Activated gamma-delta T cell treated with Interleukin-2 at 50 U/mL for 16 hours (primary cell): Measurements from ENCODE around the gene ZBED2.
"Not testable (repeated sequence)": the region's sequence is repeated elsewhere in the genome, so short reads cannot be mapped to it uniquely, and the experiment has no call there.

Experiments used
- DNase-seq: peaks from one replicate; pipeline ENCODE4 v3.0.0-alpha.2; 2020

Gene ZBED2

GRCh38 chr3:111570404-111571030, 24.6 kb downstream of the ZBED2 start:
- no peak for DNase-seq

GRCh38 chr3:111568911-111569310, 26.2 kb downstream of the ZBED2 start:
- no peak for DNase-seq

- DNase-seq: no peak
Measured at GRCh38 chr3:111568355-111568754, 26.8 kb downstream of the ZBED2 start.

GRCh38 chr3:111566844-111567243, 28.3 kb downstream of the ZBED2 start:
- DNase-seq: no peak

GRCh38 chr3:111561902-111562301, 33.2 kb downstream of the ZBED2 start:
- not testable (repeated sequence) for DNase-seq

- no peak for DNase-seq
Measured at GRCh38 chr3:111548756-111549155, 46.4 kb downstream of the ZBED2 start.

GRCh38 chr3:111548092-111548491, 47.1 kb downstream of the ZBED2 start:
- DNase-seq: no peak

- peak; percentile 44 for DNase-seq
Measured at GRCh38 chr3:111547631-111548030, 47.5 kb downstream of the ZBED2 start.

GRCh38 chr3:111545349-111545748, 49.8 kb downstream of the ZBED2 start:
- DNase-seq: no peak
